H1 (cell line): ENCODE measurements around the gene DUSP9. TPM values are rescaled to one million over a fixed set of nuclear protein-coding genes. Genes with fewer than 3 reads are reported as not detected.

Source experiments
- ASH2L ChIP-seq: fragments of 200-600, 300-600 bp; sonication (generic); IDR thresholded peaks from one replicate; pipeline ENCODE4 v1.7.1; 2017; ENCODE audit warnings: low read length
- ATF2 ChIP-seq: IDR thresholded peaks from 2 replicates; pipeline ENCODE4 v1.6.1; 2012; ENCODE audit warnings: low read length, inconsistent platforms
- CHD7 ChIP-seq: fragments of 300-600 bp; sonication (generic); IDR thresholded peaks from 2 replicates; pipeline ENCODE4 v1.7.1; 2012; ENCODE audit warnings: low read length, moderate library complexity, mild to moderate bottlenecking, inconsistent platforms; ENCODE audit not compliant: insufficient replicate concordance
- JUND ChIP-seq: IDR thresholded peaks from 2 replicates; pipeline ENCODE4 v1.6.1; 2011; ENCODE audit warnings: mild to moderate bottlenecking, improper control_type of control experiment, low read length
- MAFK ChIP-seq: IDR thresholded peaks from 2 replicates; pipeline ENCODE4 v1.6.1; 2012; ENCODE audit warnings: low read depth, mild to moderate bottlenecking, improper control_type of control experiment, low read length
- RBBP5 ChIP-seq: IDR thresholded peaks from 2 replicates; pipeline ENCODE4 v1.7.1; 2012; ENCODE audit warnings: low read depth, mild to moderate bottlenecking, inconsistent platforms, low read length, moderate library complexity, borderline replicate concordance
- RFX5 ChIP-seq: IDR thresholded peaks from 2 replicates; pipeline ENCODE4 v1.6.1; 2011; ENCODE audit warnings: low read depth, low read length, improper control_type of control experiment, borderline replicate concordance
- TBP ChIP-seq: IDR thresholded peaks from 2 replicates; pipeline ENCODE4 v1.6.1; 2011; ENCODE audit warnings: low read depth, low read length, improper control_type of control experiment
- polyA plus RNA-seq, 7 experiments: library from polyadenylated mRNA; depleted of rRNA in 3 of 7; stranded (reverse) in 5 of 7; unstranded in 2 of 7; fragments of >200 nt in 5 of 7; fragments of 200-250 nt in 2 of 7; gene quantifications; 1 replicate in 5 of 7; 2 replicates in 1 of 7; 4 replicates in 1 of 7; pipeline versions ENCODE4 v1.2.1 to v1.2.3, GENCODE V29; 2011 to 2013; ENCODE audit warnings: missing spikeins in 2 of 7, mixed read lengths in 2 of 7
- total RNA-seq: library from RNA; stranded (reverse); fragmentation: NEBNext Ultra II Directional; extraction: Animal tissue kit (Norgen Biotek cat#: 25700); gene quantifications from 2 replicates; pipeline ENCODE4 v1.2.1, GENCODE V29; 2021

The DUSP9 gene
- total and polyA plus RNA-seq, 2 of the 8 experiments (the other 6 are each of a cell fraction or from before 2014, with no cell fraction given): 0.80 to 1.1 TPM

- no peak for TF ChIP-seq CHD7
- no peak for TF ChIP-seq TBP
- TF ChIP-seq ATF2: no peak
- TF ChIP-seq RBBP5: no peak
- TF ChIP-seq MAFK: no peak
- TF ChIP-seq RFX5: no peak
- TF ChIP-seq JUND: no peak
- no peak for TF ChIP-seq ASH2L
These were observed 9.6 kb upstream of the DUSP9 start (continued) for GRCh38 chrX:153637121-153638040.
